Measurements from ENCODE around the gene ECM2. TPM values are rescaled to one million over a fixed set of nuclear protein-coding genes. Genes with fewer than 3 reads are reported as not detected.

Gene ECM2
- total and polyA plus RNA-seq, 2 of the 8 experiments (the other 6 are each of a cell fraction or from before 2014, with no cell fraction given), result not detected

GRCh38 chr9:92468206-92468605 lies 67.6 kb downstream of the ECM2 start:
- CTCF ChIA-PET (ENCODE audit: partially characterized antibody), result interaction anchor here (0.7 to 2.0 kb wide), 4 partner anchors 13 to 132 kb away, joined by 3 to 5 read pairs (median 4); no protein-coding TSS in a partner anchor
- H4K5ac ChIP-seq (ENCODE audit: insufficient read length, low read depth, low read length), result no peak overlapping the region
- FAIRE-seq, result no peak
- TF ChIP-seq FOSL1 (IDR thresholded peaks at IDR 0.05; ENCODE audit: insufficient read depth, low read depth, low read length), result no peak
- TF ChIP-seq SRF (IDR thresholded peaks at IDR 0.05; ENCODE audit: low read depth, low read length), result no peak
- no peak for TF ChIP-seq TCF12 (IDR thresholded peaks at IDR 0.05; ENCODE audit: low read depth, low read length)
- no peak for TF ChIP-seq GABPA (IDR thresholded peaks at IDR 0.05; ENCODE audit: borderline replicate concordance, insufficient read depth, low read length)
- TF ChIP-seq RNF2 (IDR thresholded peaks at IDR 0.05; ENCODE audit: borderline replicate concordance, low read depth, low read length, missing control alignments, poor library complexity, severe bottlenecking), result no peak
- no peak for TF ChIP-seq CHD1 (IDR thresholded peaks at IDR 0.05; ENCODE audit: low read depth, low read length)
- TF ChIP-seq SP1 (IDR thresholded peaks at IDR 0.05; ENCODE audit: low read depth, low read length), result no peak
- no peak for TF ChIP-seq SIN3A (conservative IDR thresholded peaks at IDR 0.05 in 1 of 2, IDR thresholded peaks at IDR 0.05 in 1 of 2; ENCODE audit: low read depth in 1 of 2, low read length in 2 of 2)
- TF ChIP-seq KDM4A (IDR thresholded peaks at IDR 0.05; ENCODE audit: low read depth, low read length, severe bottlenecking), result no peak
- TF ChIP-seq HDAC6 (IDR thresholded peaks at IDR 0.05; ENCODE audit: low read depth, low read length), result no peak
- TF ChIP-seq RBBP5 (IDR thresholded peaks at IDR 0.05; ENCODE audit: borderline replicate concordance, low read depth, low read length), result no peak
- TF ChIP-seq SIRT6 (IDR thresholded peaks at IDR 0.05; ENCODE audit: low read length), result no peak

More at GRCh38 chr9:92468206-92468605, 67.6 kb downstream of the ECM2 start:
- H4K91ac ChIP-seq (replicated peaks; ENCODE audit: insufficient read length, low read length), result no peak overlapping the region
- 96% methylated on average over 2 of the region's 2 CpGs; no CpG with 5 or more reads in 1 of the 2 experiments for WGBS, 2 experiments (ENCODE audit: extremely low coverage in 1 of 2, insufficient coverage in 1 of 2, insufficient read length in 1 of 2, insufficient replicate concordance in 2 of 2, low coverage in 1 of 2, low lambda C conversion rate in 2 of 2, missing lambda C conversion rate in 1 of 2)
- no peaks in the 10 kb centered on the region for H3K4me1 ChIP-seq (replicated peaks in 1 of 4; ENCODE audit: control insufficient read depth in 3 of 4, insufficient read depth in 4 of 4, low read length in 3 of 4)
- H3K9ac ChIP-seq (replicated peaks in 1 of 4; ENCODE audit: extremely low read depth in 1 of 4, low read depth in 3 of 4, low read length in 3 of 4), result no peak overlapping the region
- H3K23me2 ChIP-seq (ENCODE audit: low read depth, low read length), result no peaks in the 10 kb centered on the region
- no peak overlapping the region for H3K4me2 ChIP-seq (ENCODE audit: insufficient read depth in 1 of 2, low read depth in 2 of 2, low read length in 2 of 2)
- no peak overlapping the region for H2AK5ac ChIP-seq (ENCODE audit: low read depth, low read length)
- H3K79me2 ChIP-seq (ENCODE audit: control insufficient read depth in 1 of 2, insufficient read depth in 2 of 2, low read length in 2 of 2), result no peaks in the 10 kb centered on the region
- no peaks in the 10 kb centered on the region for H3K9me3 ChIP-seq (ENCODE audit: insufficient read depth in 2 of 2, low read depth in 1 of 2, low read length in 1 of 2)
- DNase-seq (ENCODE audit: low read depth in 1 of 2, low spot score in 2 of 2), result no peak
- H4K8ac ChIP-seq (ENCODE audit: extremely low read depth, insufficient read depth, low read length), result no peak overlapping the region
- no peaks in the 10 kb centered on the region for H4K20me1 ChIP-seq (replicated peaks in 1 of 2; ENCODE audit: control insufficient read depth in 1 of 2, insufficient read depth in 2 of 2, low read length in 2 of 2)
- H2BK15ac ChIP-seq (ENCODE audit: low read length), result no peak overlapping the region
- POLR2A ChIA-PET (ENCODE audit: partially characterized antibody), result no interaction called here
- H3K56ac ChIP-seq (replicated peaks; ENCODE audit: insufficient read length, low read depth, low read length), result no peak overlapping the region
- no peaks in the 10 kb centered on the region for H3K79me1 ChIP-seq (ENCODE audit: low read depth, low read length)
- no peak overlapping the region for H3K18ac ChIP-seq (ENCODE audit: extremely low read depth, low read length)
- H3K4me3 ChIP-seq (ENCODE audit: extremely low read depth in 1 of 4, insufficient read depth in 2 of 4, low read depth in 3 of 4, low read length in 4 of 4), result no peak overlapping the region
- H2BK12ac ChIP-seq (ENCODE audit: low read depth, low read length), result no peak overlapping the region
- no peaks in the 10 kb centered on the region for H3K36me3 ChIP-seq (ENCODE audit: control insufficient read depth in 2 of 4, insufficient read depth in 4 of 4, low read length in 3 of 4)
- no peak overlapping the region for H2AFZ ChIP-seq (ENCODE audit: low read length)
- no peaks in the 10 kb centered on the region for H3K27me3 ChIP-seq (replicated peaks in 1 of 4; ENCODE audit: control insufficient read depth in 3 of 4, extremely low read depth in 1 of 4, insufficient read depth in 3 of 4, low read length in 3 of 4)
- no peak overlapping the region for H3K14ac ChIP-seq (ENCODE audit: insufficient read length)
- H3K23ac ChIP-seq (ENCODE audit: insufficient read length), result no peak overlapping the region
- H3K4ac ChIP-seq (replicated peaks; ENCODE audit: insufficient read length, low read depth, low read length), result no peak overlapping the region
- H2BK20ac ChIP-seq (ENCODE audit: low read length), result no peak overlapping the region
- no peak overlapping the region for H2BK120ac ChIP-seq (replicated peaks; ENCODE audit: low read depth, low read length)
- no peak overlapping the region for H2BK5ac ChIP-seq (ENCODE audit: low read depth, low read length)
- H3K27ac ChIP-seq (ENCODE audit: low read depth, low read length), result no peak overlapping the region
